Fibroblast of villous mesenchyme (primary cell): ENCODE results near the gene SLC17A9. TPM values are rescaled to one million over a fixed set of nuclear protein-coding genes. Genes with fewer than 3 reads are reported as not detected.

ENCODE experiments used
- DNase-seq: peaks from one replicate; pipeline ENCODE4 v3.0.0-alpha.2; 2010; ENCODE audit warnings: low read depth
- H3K4me3 ChIP-seq: 2 replicates; pipeline ENCODE4 v1.5.1; 2011; ENCODE audit warnings: low read depth, mild to moderate bottlenecking, low read length
- total RNA-seq: library from RNA; depleted of rRNA; stranded (reverse); fragments of >200 nt; gene quantifications from 2 replicates; pipeline ENCODE4 v1.2.3, GENCODE V29; 2012
- TF ChIP-seq, protein P1 (sequence below): IDR thresholded peaks from 2 replicates; pipeline ENCODE4 v1.5.1; 2012; ENCODE audit warnings: low read depth, mild to moderate bottlenecking, low read length; ENCODE audit not compliant: insufficient read depth

Gene SLC17A9
- total RNA-seq, 1 donor, result 23.7 TPM

DNA sequence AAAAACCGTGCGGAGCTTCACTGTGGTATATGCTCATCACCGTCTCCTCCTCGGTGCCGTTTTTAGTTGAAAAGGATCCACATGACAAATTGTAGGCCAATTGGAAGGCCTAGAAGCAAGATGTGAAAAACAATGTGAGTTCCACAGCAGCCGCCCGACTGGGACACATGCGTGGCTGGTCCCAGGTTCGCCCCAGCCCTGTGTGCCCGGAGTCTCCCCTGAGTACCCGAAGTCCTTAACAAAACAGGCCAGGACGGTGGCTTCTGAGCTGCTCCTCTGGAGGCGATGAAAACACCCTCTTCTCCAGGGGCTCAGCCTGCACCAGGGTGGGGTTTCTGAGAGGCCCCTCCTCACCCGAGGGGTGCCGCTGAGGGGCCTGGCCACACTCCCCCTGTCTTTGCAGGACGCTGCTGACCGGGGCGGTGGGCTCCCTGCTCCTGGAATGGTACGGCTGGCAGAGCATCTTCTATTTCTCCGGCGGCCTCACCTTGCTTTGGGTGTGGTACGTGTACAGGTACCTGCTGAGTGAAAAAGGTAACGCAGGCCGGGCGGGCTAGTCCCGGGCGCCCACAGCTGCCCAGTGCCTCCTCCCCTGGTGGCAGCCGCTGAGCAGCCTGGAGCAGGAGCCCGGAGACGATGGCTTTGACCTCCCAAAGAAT, 9.8 kb downstream of the SLC17A9 start:
- H3K4me3 ChIP-seq, result no peak overlapping the region
- no peak for DNase-seq
- TF ChIP-seq, protein P1, sequence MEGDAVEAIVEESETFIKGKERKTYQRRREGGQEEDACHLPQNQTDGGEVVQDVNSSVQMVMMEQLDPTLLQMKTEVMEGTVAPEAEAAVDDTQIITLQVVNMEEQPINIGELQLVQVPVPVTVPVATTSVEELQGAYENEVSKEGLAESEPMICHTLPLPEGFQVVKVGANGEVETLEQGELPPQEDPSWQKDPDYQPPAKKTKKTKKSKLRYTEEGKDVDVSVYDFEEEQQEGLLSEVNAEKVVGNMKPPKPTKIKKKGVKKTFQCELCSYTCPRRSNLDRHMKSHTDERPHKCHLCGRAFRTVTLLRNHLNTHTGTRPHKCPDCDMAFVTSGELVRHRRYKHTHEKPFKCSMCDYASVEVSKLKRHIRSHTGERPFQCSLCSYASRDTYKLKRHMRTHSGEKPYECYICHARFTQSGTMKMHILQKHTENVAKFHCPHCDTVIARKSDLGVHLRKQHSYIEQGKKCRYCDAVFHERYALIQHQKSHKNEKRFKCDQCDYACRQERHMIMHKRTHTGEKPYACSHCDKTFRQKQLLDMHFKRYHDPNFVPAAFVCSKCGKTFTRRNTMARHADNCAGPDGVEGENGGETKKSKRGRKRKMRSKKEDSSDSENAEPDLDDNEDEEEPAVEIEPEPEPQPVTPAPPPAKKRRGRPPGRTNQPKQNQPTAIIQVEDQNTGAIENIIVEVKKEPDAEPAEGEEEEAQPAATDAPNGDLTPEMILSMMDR, result no peak

DNA sequence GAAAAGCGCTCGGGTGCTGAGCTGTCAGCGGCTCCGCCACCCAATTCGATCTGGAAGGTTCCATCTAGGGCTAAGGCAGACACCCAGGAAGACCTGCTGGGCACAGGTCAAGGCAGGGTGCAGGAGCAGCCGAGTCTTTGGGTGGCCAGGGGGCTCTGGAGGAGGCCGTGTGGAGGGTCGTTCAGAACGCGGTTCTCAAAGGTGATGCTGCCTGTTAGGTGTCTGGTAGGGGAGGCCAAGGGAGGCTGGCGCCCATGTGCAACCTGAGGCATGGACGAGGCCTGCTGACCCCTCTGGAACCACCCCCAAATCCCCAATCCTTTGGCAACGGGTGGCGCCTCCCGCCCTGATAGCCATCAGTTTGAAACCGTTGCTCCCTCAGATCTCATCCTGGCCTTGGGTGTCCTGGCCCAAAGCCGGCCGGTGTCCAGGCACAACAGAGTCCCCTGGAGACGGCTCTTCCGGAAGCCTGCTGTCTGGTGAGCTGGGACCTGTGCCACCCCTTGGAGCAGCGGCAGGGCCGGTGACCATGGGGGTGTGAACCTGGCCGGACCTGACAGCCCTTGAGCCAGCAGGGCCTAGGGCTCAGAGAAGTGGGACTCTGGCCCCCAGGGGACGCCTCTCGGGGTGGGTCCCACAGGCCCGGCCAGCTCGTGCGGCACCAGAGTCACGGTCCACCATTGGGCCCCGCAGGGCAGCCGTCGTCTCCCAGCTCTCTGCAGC, 10.5 kb downstream of the SLC17A9 start:
- no peak overlapping the region for H3K4me3 ChIP-seq
- TF ChIP-seq, protein P1, result no peak
- DNase-seq, result no peak

DNA sequence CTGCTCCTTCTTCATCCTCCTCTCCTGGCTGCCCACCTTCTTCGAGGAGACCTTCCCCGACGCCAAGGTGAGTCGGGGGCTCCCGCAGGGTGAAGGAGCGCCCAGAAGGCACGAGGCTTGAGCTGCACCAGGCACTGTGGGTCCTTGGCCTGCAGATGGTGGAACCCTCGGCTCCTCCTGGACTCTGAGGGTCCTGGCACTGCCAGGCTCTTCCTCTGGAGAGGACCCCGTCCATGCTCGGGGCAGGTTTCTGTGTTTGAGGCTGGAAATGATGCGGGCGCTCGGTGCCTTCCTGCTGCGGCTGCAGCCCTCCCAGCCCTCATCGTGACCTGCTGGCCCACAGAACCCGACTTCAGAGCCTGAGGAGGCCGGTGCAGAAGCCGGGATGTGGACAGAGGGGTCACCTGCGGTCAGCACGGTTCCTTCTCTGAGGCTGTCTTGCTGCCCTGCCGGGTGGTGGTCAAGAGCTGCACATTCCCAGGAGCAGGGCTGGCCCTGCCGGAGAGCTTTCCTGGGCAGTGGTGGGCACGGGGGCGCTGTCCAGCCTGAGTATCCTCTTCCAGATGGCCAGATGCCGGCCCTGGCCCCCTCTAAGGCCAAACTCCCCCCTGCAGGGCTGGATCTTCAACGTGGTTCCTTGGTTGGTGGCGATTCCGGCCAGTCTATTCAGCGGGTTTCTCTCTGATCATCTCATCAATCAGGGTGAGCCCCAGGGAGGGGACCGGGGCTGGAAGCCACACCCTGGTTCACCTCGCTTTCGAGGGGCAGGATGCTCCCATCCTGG, 11.3 kb downstream of the SLC17A9 start:
- TF ChIP-seq, protein P1, result no peak
- DNase-seq, result no peak
- no peak overlapping the region for H3K4me3 ChIP-seq

DNA sequence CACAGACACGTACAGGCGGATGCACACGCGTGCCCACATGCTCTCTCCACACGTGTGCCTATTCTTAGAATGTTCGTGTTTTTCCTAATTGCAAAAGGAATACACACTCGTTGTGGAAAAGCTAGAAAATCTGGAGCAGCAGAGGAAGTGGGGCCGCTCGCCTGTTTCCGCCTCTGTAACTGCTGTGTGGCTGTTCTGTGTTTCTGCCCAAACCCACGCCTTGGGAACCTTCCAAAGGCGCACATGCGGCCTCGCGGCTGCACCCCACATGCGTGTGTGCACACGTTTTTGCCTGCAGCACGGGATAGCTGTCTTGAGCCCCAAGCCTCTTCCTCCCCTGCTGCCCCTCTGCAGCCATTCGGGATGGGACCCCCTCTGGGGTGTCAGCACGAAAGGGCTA, 12.2 kb downstream of the SLC17A9 start:
- no peak overlapping the region for H3K4me3 ChIP-seq
- TF ChIP-seq, protein P1, result no peak
- DNase-seq, result no peak

DNA sequence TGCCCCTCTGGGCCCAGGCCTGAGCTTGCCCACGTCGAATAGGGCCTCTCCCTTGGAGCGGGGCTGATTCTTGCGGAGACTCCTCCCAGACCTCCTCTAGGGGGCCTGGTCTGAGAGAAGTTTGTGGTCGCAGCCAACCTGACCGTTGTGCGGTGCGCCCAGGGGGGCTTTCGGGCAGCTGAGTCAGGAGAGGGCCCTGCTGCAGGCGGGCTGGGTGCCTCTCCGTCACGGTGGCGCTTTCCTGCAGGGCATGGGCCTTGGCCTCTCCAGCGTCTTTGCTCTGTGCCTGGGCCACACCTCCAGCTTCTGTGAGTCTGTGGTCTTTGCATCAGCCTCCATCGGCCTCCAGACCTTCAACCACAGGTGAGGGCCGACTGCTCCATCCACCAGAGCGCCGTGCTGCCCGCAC, 12.9 kb downstream of the SLC17A9 start:
- TF ChIP-seq, protein P1, result no peak
- no peak overlapping the region for H3K4me3 ChIP-seq

DNA sequence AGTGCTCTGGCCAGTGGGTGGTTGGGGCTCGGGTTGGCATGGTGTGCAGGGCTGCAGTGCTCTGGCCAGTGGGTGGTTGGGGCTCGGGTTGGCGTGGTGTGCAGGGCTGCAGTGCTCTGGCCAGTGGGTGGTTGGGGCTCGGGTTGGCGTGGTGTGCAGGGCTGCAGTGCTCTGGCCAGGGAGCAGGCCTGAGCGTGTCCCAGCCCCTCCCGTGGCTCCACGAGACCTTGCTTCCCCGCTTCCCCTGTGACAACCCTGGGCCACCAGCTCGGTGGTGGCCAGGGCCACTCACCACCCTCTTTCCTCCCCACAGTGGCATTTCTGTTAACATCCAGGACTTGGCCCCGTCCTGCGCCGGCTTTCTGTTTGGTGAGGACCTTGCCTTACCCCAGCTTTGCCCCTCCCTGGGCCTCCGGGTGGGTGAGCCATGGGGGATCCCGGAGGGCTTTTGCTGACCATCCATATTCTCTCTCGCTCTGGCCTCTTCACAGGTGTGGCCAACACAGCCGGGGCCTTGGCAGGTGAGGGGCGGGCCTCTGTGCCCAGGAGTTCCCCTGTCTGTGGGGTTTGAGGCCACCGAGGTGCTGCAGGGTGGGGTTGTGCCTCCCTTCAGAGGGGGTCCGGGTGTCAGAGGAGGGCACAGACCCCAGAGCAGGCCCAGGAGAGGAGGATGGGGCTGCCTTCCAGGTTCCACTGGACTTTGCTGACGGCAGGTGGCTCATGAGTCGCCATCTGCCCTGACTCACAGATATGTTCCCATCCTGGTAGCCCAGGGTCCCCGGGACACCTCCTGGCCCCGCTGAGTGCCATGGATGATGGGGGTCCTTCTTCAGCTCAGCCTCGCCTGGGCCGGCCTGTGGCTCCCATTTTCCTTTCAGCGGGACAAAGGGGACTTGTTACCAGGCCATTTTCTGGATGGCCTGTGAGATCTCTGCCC, 14.0 kb downstream of the SLC17A9 start:
- DNase-seq, result no peak
- no peak overlapping the region for H3K4me3 ChIP-seq
- TF ChIP-seq, protein P1, result no peak

More for the DNA sequence above, 12.9 kb downstream of the SLC17A9 start:
- DNase-seq, result no peak
